GM20000 (cell line): ENCODE data around the gene NFIB.

Experiments used
- DNase-seq: peaks from one replicate; pipeline ENCODE4 v3.0.0; 2012; ENCODE audit warnings: low spot score
- CTCF ChIP-seq: IDR thresholded peaks from 2 replicates; pipeline ENCODE4 v1.5.1; 2012; ENCODE audit warnings: mild to moderate bottlenecking, control low read depth; ENCODE audit errors: extremely low read depth, missing control alignments

NFIB gene

GRCh38 chr9:14218253-14218652, 95.7 kb downstream of the NFIB start:
- TF ChIP-seq CTCF = no peak
- DNase-seq = no peak

DNA sequence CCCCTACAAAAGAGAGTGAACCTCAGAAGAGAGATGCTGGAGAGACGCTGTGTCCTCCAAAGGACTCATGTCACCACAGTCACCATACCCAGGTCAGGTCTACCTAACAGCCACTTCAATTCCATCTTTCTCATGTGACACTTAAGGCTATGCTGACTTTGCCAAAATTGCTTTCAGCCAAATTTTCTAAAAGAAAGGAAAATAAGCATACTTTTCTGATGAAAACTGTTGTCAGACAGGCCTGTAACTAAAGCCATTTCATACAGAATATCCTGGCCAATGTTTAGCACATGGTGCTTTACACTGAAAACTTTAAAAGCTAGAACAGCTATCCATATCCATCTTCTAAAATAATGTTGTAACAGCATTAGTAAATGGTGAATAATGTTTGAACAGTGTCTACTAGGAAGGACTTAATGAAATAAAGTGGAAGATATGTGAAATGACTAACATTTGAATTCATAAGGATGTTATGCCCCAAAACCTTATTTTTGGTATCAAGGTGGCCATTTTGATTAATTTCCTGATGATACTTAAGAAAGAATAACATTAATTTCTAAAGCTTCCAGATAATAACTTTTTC, 97.2 kb downstream of the NFIB start:
- no peak for TF ChIP-seq CTCF
- no peak for DNase-seq

DNA sequence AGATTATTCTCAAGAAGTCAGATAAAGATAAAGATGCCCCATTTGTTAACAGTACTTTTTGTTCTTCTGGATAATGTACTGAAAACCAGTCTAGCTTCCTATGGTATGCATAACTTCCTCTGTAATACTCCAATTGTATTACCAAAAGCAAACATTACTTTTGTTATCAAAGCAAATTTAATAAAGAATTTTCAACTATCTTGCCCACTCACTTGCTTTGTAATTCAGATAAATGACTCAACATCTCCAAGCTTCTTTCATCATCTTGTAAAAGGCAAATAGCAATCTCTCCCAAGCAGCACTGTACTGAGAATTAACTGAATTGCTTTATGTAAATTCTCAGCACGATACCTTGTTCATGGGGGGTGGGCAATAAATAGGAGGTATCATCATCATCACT, 98.3 kb downstream of the NFIB start:
- DNase-seq = no peak
- no peak for TF ChIP-seq CTCF

DNA sequence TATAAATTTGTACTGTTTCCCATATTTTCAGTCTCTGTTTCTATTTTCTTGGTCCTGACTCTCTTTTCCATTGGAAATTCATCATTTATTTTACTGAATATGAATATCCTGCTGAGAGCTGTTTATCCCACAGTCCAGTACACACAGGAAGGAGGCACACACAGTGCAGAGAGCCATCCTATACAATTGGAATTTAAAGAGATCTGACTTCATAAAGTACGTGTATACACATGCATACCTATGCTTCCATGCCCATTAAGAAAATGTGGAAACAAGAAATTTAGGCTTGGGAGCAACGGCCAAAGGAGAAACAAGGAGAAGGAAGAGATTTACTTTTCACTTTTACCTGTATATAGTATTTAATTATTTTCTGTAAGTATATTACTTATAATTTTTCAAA, 99.2 kb downstream of the NFIB start:
- DNase-seq = no peak
- no peak for TF ChIP-seq CTCF

GRCh38 chr9:14214065-14214684, 99.8 kb downstream of the NFIB start:
- DNase-seq = no peak
- TF ChIP-seq CTCF = no peak

- DNase-seq = no peak
These were observed 100.4 kb downstream of the NFIB start for GRCh38 chr9:14213504-14213903.

More at GRCh38 chr9:14213504-14213903, 100.4 kb downstream of the NFIB start:
- no peak for TF ChIP-seq CTCF
